Parathyroid adenoma (tissue), 2 donors: ENCODE results near the gene AKAP3.

Source experiments
- H2AFZ ChIP-seq: fragments of 300-600 bp; sonication (generic); one replicate; pipeline ENCODE4 v1.7.0; 2017; ENCODE audit warnings: antibody characterized with exemption, mild to moderate bottlenecking
- H3K27ac ChIP-seq: fragments of 300-600 bp; sonication (generic); one replicate; pipeline ENCODE4 v1.7.0; 2017
- H3K27me3 ChIP-seq: fragments of 300-600 bp; sonication (generic); one replicate; pipeline ENCODE4 v1.7.0; 2017; ENCODE audit warnings: low read length; ENCODE audit not compliant: control insufficient read depth, insufficient read depth
- H3K36me3 ChIP-seq: fragments of 300-600 bp; sonication (generic); one replicate; pipeline ENCODE4 v1.7.0; 2017; ENCODE audit warnings: low read length; ENCODE audit not compliant: control insufficient read depth, insufficient read depth
- H3K4me1 ChIP-seq: fragments of 300-600 bp; sonication (generic); one replicate; pipeline ENCODE4 v1.7.0; 2017; ENCODE audit warnings: control low read depth
- H3K4me2 ChIP-seq: fragments of 300-600 bp; sonication (generic); one replicate; pipeline ENCODE4 v1.7.0; 2017; ENCODE audit warnings: low read length
- H3K4me3 ChIP-seq: fragments of 300-600 bp; sonication (generic); one replicate; pipeline ENCODE4 v1.7.0; 2017; ENCODE audit warnings: low read depth, low read length
- H3K79me2 ChIP-seq: fragments of 300-600 bp; sonication (generic); one replicate; pipeline ENCODE4 v1.7.0; 2017; ENCODE audit warnings: control low read depth
- H3K9ac ChIP-seq: fragments of 300-600 bp; sonication (generic); one replicate; pipeline ENCODE4 v1.7.0; 2017; ENCODE audit warnings: mild to moderate bottlenecking
- H3K9me3 ChIP-seq: fragments of 300-600 bp; sonication (generic); one replicate; pipeline ENCODE4 v1.7.0; 2017; ENCODE audit warnings: low read length; ENCODE audit not compliant: control insufficient read depth
- CTCF ChIP-seq: fragments of 300-600 bp; sonication (generic); IDR thresholded peaks from one replicate; pipeline ENCODE4 v1.7.0; 2017; ENCODE audit warnings: antibody characterized with exemption, mild to moderate bottlenecking
- donor health status: primary hyperparathyroidism.

AKAP3 gene

GRCh38 chr12:4626543-4626942 lies 22.3 kb downstream of the AKAP3 start:
- no peak overlapping the region for H2AFZ ChIP-seq
- no peak for TF ChIP-seq CTCF
- no peaks in the 10 kb centered on the region for H3K79me2 ChIP-seq
- no peak overlapping the region for H3K4me3 ChIP-seq
- H3K9ac ChIP-seq, result no peak overlapping the region
- H3K27ac ChIP-seq, result no peak overlapping the region
- H3K9me3 ChIP-seq, result no peaks in the 10 kb centered on the region
- no peaks in the 10 kb centered on the region for H3K27me3 ChIP-seq
- no peaks in the 10 kb centered on the region for H3K36me3 ChIP-seq
- H3K4me1 ChIP-seq, result no peaks in the 10 kb centered on the region
- no peak overlapping the region for H3K4me2 ChIP-seq

GRCh38 chr12:4621511-4621910 lies 27.3 kb downstream of the AKAP3 start:
- Histone ChIP-seq H3K9ac (no peak overlapping the region), H3K27me3 (no peaks in the 10 kb centered on the region), H2AFZ (no peak overlapping the region), H3K4me3 (no peak overlapping the region), H3K4me2 (no peak overlapping the region), H3K9me3 (no peaks in the 10 kb centered on the region), H3K36me3 (no peaks in the 10 kb centered on the region), H3K27ac (no peak overlapping the region), H3K4me1 (no peaks in the 10 kb centered on the region), H3K79me2 (no peaks in the 10 kb centered on the region)
- TF ChIP-seq CTCF, result no peak

GRCh38 chr12:4615667-4616066 lies 33.2 kb downstream of the AKAP3 start:
- H3K27me3 ChIP-seq, result no peaks in the 10 kb centered on the region
- H3K9me3 ChIP-seq, result no peaks in the 10 kb centered on the region
- H3K4me3 ChIP-seq, result no peak overlapping the region
- H3K36me3 ChIP-seq, result no peaks in the 10 kb centered on the region
- H3K27ac ChIP-seq, result no peak overlapping the region
- H2AFZ ChIP-seq, result no peak overlapping the region
- no peaks in the 10 kb centered on the region for H3K79me2 ChIP-seq
- H3K9ac ChIP-seq, result no peak overlapping the region
- no peaks in the 10 kb centered on the region for H3K4me1 ChIP-seq
- no peak overlapping the region for H3K4me2 ChIP-seq
- TF ChIP-seq CTCF, result no peak

- no peak overlapping the region for H3K4me2 ChIP-seq
- no peak overlapping the region for H3K27ac ChIP-seq
Measured at GRCh38 chr12:4610481-4610880, 38.4 kb downstream of the AKAP3 start.

More at GRCh38 chr12:4610481-4610880, 38.4 kb downstream of the AKAP3 start:
- no peak overlapping the region for H3K4me3 ChIP-seq
- no peaks in the 10 kb centered on the region for H3K9me3 ChIP-seq
- no peak for TF ChIP-seq CTCF
- no peaks in the 10 kb centered on the region for H3K27me3 ChIP-seq
- no peaks in the 10 kb centered on the region for H3K36me3 ChIP-seq
- no peak overlapping the region for H3K9ac ChIP-seq
- H3K79me2 ChIP-seq, result no peaks in the 10 kb centered on the region
- H2AFZ ChIP-seq, result no peak overlapping the region
- no peaks in the 10 kb centered on the region for H3K4me1 ChIP-seq
